Smooth muscle cell (in vitro differentiated cells): ENCODE results near the gene ZNF888. TPM values are rescaled to one million over a fixed set of nuclear protein-coding genes. Genes with fewer than 3 reads are reported as not detected.

Source experiments
- DNase-seq: peaks from one replicate; lab custom pipeline; 2025; ENCODE audit not compliant: unreplicated experiment; lab: John Stamatoyannopoulos, UW
- H2AFZ ChIP-seq: fragments of 200-600 bp; sonication (generic); 2 replicates; pipeline ENCODE4 v1.6.0; 2016; ENCODE audit warnings: antibody characterized with exemption, low read depth, mild to moderate bottlenecking
- H3F3A ChIP-seq: fragments of 200-600 bp; sonication (generic); 2 replicates; pipeline ENCODE4 v1.6.0; 2017; ENCODE audit warnings: antibody characterized with exemption, low read depth
- H3K27ac ChIP-seq: fragments of 200-600 bp; sonication (generic); 2 replicates; pipeline ENCODE4 v1.5.1; 2016; ENCODE audit warnings: low read depth, mild to moderate bottlenecking
- H3K27me3 ChIP-seq: fragments of 200-600 bp; sonication (generic); 2 replicates; pipeline ENCODE4 v1.6.1; 2016; ENCODE audit warnings: low read depth, mild to moderate bottlenecking
- H3K36me3 ChIP-seq: fragments of 200-600 bp; sonication (generic); 2 replicates; pipeline ENCODE4 v1.5.1; 2016; ENCODE audit warnings: low read depth
- H3K4me1 ChIP-seq: fragments of 200-600 bp; sonication (generic); 2 replicates; pipeline ENCODE4 v1.5.1; 2016; ENCODE audit warnings: low read depth
- H3K4me2 ChIP-seq: fragments of 200-600 bp; sonication (generic); 2 replicates; pipeline ENCODE4 v1.6.0; 2016; ENCODE audit warnings: mild to moderate bottlenecking
- H3K4me3 ChIP-seq: fragments of 200-600 bp; sonication (generic); 2 replicates; pipeline ENCODE4 v1.5.1; 2016; ENCODE audit warnings: mild to moderate bottlenecking
- H3K79me2 ChIP-seq: fragments of 200-600 bp; sonication (generic); 2 replicates; pipeline ENCODE4 v1.6.0; 2016; ENCODE audit warnings: low read depth, mild to moderate bottlenecking
- H3K9ac ChIP-seq: fragments of 200-600 bp; sonication (generic); 2 replicates; pipeline ENCODE4 v1.6.0; 2016; ENCODE audit warnings: low read depth
- H3K9me3 ChIP-seq: fragments of 200-600 bp; sonication (generic); replicated peaks from 2 replicates; pipeline ENCODE4 v1.5.1; 2016; ENCODE audit warnings: low read depth
- H4K20me1 ChIP-seq: fragments of 200-600 bp; sonication (generic); 2 replicates; pipeline ENCODE4 v1.6.0; 2016; ENCODE audit warnings: low read depth
- WGBS: methylation state at CpG from one replicate; pipeline ENCODE4 v1.1.7; 2016; ENCODE audit warnings: low lambda C conversion rate; 5-methylcytosine and 5-hydroxymethylcytosine counted together
- polyA plus RNA-seq: library from polyadenylated mRNA; unstranded; fragments of >200 nt; fragmentation: Nextera tagmentation; extraction: Ambion mirVana; gene quantifications from 2 replicates; pipeline ENCODE4 v1.2.1, GENCODE V29; 2016
- total RNA-seq: library from RNA; depleted of rRNA; stranded (reverse); fragments of >200 nt; gene quantifications from 2 replicates; pipeline ENCODE4 v1.2.3, GENCODE V29; 2014
- TF ChIP-seq, protein P1 (sequence below): fragments of 200-600 bp; sonication (generic); IDR thresholded peaks from 2 replicates; pipeline ENCODE4 v1.5.1; 2017; ENCODE audit warnings: borderline replicate concordance, mild to moderate bottlenecking, antibody characterized with exemption; ENCODE audit not compliant: insufficient read depth, poor library complexity, severe bottlenecking

ZNF888 gene
- total and polyA plus RNA-seq, 2 experiments from 2014 or later: 1.6 to 8.6 TPM

DNA sequence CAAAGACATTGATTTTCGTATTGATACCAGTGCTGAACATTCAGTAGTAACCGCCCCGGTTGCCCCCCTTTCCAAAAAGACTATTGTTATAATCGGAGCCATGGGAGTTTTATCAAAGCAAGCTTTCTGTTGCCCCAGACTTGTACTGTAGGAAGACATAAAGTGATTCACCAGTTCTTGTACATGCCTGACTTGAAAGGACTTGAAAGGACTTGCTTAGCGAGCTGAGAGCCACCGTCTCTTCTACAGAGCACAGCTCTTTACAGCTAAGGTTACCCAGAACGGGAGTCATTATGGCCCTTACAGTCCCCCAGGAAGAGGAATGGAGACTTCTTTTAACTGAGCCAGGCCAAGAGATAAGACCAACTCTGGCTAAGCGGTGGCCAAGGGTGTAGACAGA lies 34.4 kb upstream of the ZNF888 start:
- Histone ChIP-seq H2AFZ (no peak overlapping the region), H3K27ac (no peak overlapping the region), H3K4me2 (no peak overlapping the region), H3F3A (no peaks in the 10 kb centered on the region), H3K79me2 (peaks cover 50% of the 10 kb centered on the region), H3K4me1 (peaks cover 7% of the 10 kb centered on the region), H3K4me3 (no peak overlapping the region), H3K9ac (no peak overlapping the region), H3K36me3 (peaks cover 33% of the 10 kb centered on the region), H3K27me3 (no peaks in the 10 kb centered on the region), H3K9me3 (peaks cover 3% of the 10 kb centered on the region), H4K20me1 (no peaks in the 10 kb centered on the region)
- 91% methylated on average over 8 of the region's 8 CpGs for WGBS
- no peak for DNase-seq
- TF ChIP-seq, protein P1, sequence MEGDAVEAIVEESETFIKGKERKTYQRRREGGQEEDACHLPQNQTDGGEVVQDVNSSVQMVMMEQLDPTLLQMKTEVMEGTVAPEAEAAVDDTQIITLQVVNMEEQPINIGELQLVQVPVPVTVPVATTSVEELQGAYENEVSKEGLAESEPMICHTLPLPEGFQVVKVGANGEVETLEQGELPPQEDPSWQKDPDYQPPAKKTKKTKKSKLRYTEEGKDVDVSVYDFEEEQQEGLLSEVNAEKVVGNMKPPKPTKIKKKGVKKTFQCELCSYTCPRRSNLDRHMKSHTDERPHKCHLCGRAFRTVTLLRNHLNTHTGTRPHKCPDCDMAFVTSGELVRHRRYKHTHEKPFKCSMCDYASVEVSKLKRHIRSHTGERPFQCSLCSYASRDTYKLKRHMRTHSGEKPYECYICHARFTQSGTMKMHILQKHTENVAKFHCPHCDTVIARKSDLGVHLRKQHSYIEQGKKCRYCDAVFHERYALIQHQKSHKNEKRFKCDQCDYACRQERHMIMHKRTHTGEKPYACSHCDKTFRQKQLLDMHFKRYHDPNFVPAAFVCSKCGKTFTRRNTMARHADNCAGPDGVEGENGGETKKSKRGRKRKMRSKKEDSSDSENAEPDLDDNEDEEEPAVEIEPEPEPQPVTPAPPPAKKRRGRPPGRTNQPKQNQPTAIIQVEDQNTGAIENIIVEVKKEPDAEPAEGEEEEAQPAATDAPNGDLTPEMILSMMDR: no peak

DNA sequence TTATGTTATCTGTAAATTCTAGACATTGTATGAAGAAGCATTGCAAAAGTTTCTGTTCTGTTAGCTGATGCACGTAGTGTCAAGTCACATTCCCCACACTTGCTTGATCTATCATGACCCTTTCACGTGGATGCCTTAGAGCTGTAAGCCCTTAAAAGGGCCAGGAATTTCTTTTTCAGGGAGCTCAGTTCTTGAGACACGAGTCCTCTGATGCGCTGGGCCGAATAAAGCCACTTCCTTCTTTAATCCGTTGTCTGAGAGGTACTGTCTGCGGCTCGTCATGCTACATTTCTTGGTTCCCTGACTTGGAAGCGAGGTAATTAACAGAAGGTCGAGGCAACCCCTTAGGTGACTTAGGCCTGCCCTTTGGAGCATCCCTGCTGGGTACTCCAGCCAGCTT lies 33.7 kb upstream of the ZNF888 start:
- no peak overlapping the region for H2AFZ ChIP-seq
- no peaks in the 10 kb centered on the region for H3F3A ChIP-seq
- WGBS: 97% methylated on average over 10 of the region's 10 CpGs
- no peak overlapping the region for H3K4me3 ChIP-seq
- H3K27me3 ChIP-seq: no peaks in the 10 kb centered on the region
- no peak overlapping the region for H3K9ac ChIP-seq
- peaks cover 49% of the 10 kb centered on the region for H3K79me2 ChIP-seq
- peaks cover 7% of the 10 kb centered on the region for H3K4me1 ChIP-seq
- H3K9me3 ChIP-seq: peaks cover 9% of the 10 kb centered on the region
- peaks cover 40% of the 10 kb centered on the region for H3K36me3 ChIP-seq
- TF ChIP-seq, protein P1: no peak
- DNase-seq: no peak
- no peak overlapping the region for H3K4me2 ChIP-seq
- no peaks in the 10 kb centered on the region for H4K20me1 ChIP-seq
- H3K27ac ChIP-seq: no peak overlapping the region

DNA sequence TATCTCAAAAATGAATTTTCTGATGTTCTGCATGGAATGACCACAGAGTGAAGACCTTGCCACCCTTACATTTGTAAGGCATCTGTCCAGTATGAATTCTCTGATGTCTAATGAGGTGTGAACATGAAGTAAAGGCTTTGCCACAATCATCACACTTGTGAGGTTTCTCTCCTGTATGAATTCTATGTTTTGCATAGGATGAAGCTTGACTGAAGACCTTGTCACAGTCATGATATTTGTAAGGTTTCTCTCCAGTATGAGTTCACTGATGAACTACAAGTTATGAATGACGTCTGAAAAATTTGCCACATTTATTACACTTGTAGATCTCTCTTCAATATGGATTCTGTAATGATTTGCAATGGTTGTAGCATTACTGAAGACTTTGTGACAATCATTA lies 26.2 kb upstream of the ZNF888 start:
- TF ChIP-seq, protein P1: no peak
- H3K79me2 ChIP-seq: no peaks in the 10 kb centered on the region
- H3K9me3 ChIP-seq: peaks cover 37% of the 10 kb centered on the region
- H3K36me3 ChIP-seq: peaks cover 47% of the 10 kb centered on the region
- no peak overlapping the region for H3K27ac ChIP-seq
- H3K4me2 ChIP-seq: no peak overlapping the region
- no peak for DNase-seq
- H3K4me3 ChIP-seq: no peak overlapping the region
- no peaks in the 10 kb centered on the region for H4K20me1 ChIP-seq
- whole genome bisulfite sequencing: 100% methylated on average over 1 of the region's 1 CpG
- peaks cover 5% of the 10 kb centered on the region for H3K4me1 ChIP-seq
- H2AFZ ChIP-seq: no peak overlapping the region
- no peak overlapping the region for H3K9ac ChIP-seq
- no peaks in the 10 kb centered on the region for H3K27me3 ChIP-seq
- peaks cover 13% of the 10 kb centered on the region for H3F3A ChIP-seq

DNA sequence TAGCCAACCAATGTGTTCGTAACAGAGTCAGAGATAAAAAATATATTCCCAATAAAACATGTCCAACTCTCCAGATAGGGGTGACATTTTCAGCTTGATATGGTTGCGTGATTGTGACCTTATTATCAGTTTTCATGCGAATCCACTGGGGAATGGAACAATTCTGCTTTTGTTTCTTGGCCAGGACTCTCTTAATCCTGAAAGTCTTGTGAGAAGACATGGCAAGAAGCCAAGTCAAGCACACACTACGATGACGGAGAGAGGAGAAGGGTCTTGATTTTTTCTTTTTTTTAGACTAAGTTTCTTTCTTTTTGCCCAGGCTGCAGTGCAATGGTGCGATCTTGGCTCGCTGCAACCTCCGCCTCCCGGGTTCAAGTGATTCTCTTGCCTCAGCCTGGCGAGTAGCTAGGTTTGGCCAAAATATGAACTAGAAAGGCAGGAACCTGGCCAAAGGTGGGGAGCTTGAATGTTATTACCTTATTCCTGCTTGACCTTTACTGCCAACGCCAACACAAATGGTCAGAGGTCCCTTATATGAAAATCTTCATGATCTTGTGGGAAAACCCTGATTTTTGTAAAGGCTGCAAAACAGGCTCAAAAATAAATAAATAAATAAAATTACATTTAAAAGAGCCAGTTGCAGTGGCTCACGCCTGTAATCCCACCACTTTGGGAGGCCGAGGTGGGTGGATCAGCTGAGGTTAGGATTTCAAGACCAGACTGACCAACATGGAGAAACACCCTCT lies 25.0 kb upstream of the ZNF888 start:
- Histone ChIP-seq H3K79me2 (no peaks in the 10 kb centered on the region), H3K27me3 (no peaks in the 10 kb centered on the region), H3K27ac (no peak overlapping the region), H3F3A (peaks cover 22% of the 10 kb centered on the region), H3K4me3 (no peak overlapping the region), H3K4me2 (no peak overlapping the region), H2AFZ (no peak overlapping the region), H3K9me3 (peaks cover 37% of the 10 kb centered on the region), H3K9ac (no peak overlapping the region), H3K36me3 (peaks cover 43% of the 10 kb centered on the region), H3K4me1 (peaks cover 6% of the 10 kb centered on the region), H4K20me1 (no peaks in the 10 kb centered on the region)
- WGBS: 98% methylated on average over 13 of the region's 13 CpGs
- TF ChIP-seq, protein P1: no peak
- no peak for DNase-seq
